ENCODE data around the gene ZNF777.

GRCh38 chr7:149450821-149451220 is 10.0 kb downstream of the ZNF777 start:
- TF ChIP-seq, protein P1, sequence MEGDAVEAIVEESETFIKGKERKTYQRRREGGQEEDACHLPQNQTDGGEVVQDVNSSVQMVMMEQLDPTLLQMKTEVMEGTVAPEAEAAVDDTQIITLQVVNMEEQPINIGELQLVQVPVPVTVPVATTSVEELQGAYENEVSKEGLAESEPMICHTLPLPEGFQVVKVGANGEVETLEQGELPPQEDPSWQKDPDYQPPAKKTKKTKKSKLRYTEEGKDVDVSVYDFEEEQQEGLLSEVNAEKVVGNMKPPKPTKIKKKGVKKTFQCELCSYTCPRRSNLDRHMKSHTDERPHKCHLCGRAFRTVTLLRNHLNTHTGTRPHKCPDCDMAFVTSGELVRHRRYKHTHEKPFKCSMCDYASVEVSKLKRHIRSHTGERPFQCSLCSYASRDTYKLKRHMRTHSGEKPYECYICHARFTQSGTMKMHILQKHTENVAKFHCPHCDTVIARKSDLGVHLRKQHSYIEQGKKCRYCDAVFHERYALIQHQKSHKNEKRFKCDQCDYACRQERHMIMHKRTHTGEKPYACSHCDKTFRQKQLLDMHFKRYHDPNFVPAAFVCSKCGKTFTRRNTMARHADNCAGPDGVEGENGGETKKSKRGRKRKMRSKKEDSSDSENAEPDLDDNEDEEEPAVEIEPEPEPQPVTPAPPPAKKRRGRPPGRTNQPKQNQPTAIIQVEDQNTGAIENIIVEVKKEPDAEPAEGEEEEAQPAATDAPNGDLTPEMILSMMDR (conservative IDR thresholded peaks at IDR 0.05 in 1 of 2, IDR thresholded peaks at IDR 0.05 in 1 of 2; ENCODE audit: extremely low read depth in 1 of 2, insufficient read depth in 1 of 2, low read depth in 1 of 2, low read length in 2 of 2) = no peak
- no peak for TF ChIP-seq EZH2 (IDR thresholded peaks at IDR 0.05; ENCODE audit: borderline replicate concordance, low read length)
